Activated CD4-positive, alpha-beta T cell treated with anti-CD3 and anti-CD28 coated beads, Interleukin-2, amount 10 ng/mL, durations not matched to agents 24 days and 14 days (primary cell): Measurements from ENCODE around the gene DVL2. TPM values are rescaled to one million over a fixed set of nuclear protein-coding genes. Genes with fewer than 3 reads are reported as not detected.
A peak's percentile ranks its signal among the peaks of the same experiment; 100 is the strongest.

Experiments
- DNase-seq: peaks from one replicate; pipeline ENCODE4 v3.0.0; 2022
- H3K27ac Mint-ChIP-seq: one replicate; pipeline ENCODE4 v1.8.0; 2022; ENCODE audit warnings: mild to moderate bottlenecking, mixed read lengths
- H3K27me3 Mint-ChIP-seq: one replicate; pipeline ENCODE4 v1.8.0; 2022; ENCODE audit warnings: mixed read lengths
- H3K36me3 Mint-ChIP-seq: one replicate; pipeline ENCODE4 v1.8.0; 2022; ENCODE audit warnings: low read depth, mild to moderate bottlenecking, mixed read lengths
- H3K4me1 Mint-ChIP-seq: one replicate; pipeline ENCODE4 v1.8.0; 2021; ENCODE audit warnings: mixed read lengths
- H3K4me3 Mint-ChIP-seq: one replicate; pipeline ENCODE4 v1.8.0; 2022; ENCODE audit warnings: mild to moderate bottlenecking, moderate library complexity, mixed read lengths
- H3K9me3 Mint-ChIP-seq: one replicate; pipeline ENCODE4 v1.8.0; 2021; ENCODE audit warnings: mixed read lengths
- intact Hi-C: fragments of 100-400 bp; cut with micrococcal nuclease; formaldehyde crosslinking; loops from one replicate; pipeline ENCODE4 v1.15.1; 2023
- total RNA-seq: library from RNA; stranded (reverse); gene quantifications from 2 replicates; pipeline ENCODE4 v1.2.3, GENCODE V29; 2022

Gene DVL2
- total RNA-seq, 1 donor from 2014 or later = 77.7 TPM

DNA sequence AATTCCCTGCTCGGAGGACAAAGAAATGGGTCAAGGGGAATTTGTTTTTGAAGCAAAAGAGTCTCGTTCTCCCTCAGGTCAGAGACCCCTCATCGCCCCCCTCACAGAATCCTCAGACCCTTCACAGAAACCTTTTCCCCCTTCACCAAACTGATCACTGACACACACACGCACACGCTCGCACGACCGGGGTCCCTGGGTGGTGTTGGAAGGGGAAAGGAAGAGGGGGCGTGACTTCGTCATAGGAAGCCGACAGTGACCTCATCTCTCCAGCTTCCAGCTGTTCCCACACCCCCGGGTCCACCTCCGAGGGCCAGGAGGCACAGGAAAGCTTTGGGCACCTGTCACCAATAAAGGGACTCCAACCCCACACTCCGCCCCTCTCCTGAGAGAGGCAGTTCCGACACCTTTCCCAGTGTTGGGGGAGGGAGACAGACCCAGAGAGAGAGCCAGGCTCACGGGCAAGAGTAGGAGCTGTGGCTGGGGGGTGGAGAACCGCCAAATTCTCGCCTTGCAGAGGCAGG, 56.3 kb downstream of the DVL2 start:
- no peaks in the 10 kb centered on the region for H3K9me3 Mint-ChIP-seq
- DNase-seq = no peak
- peaks cover 10% of the 10 kb centered on the region for H3K4me1 Mint-ChIP-seq
- peak overlapping the region; percentile 50 for H3K27ac Mint-ChIP-seq
- intact Hi-C loops = loop anchor here (1.0 to 2.0 kb wide), 2 partner anchors 42 to 131 kb away; no protein-coding TSS in a partner anchor
- peak overlapping the region; percentile 77 for H3K4me3 Mint-ChIP-seq
- peaks cover 11% of the 10 kb centered on the region for H3K27me3 Mint-ChIP-seq
- no peaks in the 10 kb centered on the region for H3K36me3 Mint-ChIP-seq

DNA sequence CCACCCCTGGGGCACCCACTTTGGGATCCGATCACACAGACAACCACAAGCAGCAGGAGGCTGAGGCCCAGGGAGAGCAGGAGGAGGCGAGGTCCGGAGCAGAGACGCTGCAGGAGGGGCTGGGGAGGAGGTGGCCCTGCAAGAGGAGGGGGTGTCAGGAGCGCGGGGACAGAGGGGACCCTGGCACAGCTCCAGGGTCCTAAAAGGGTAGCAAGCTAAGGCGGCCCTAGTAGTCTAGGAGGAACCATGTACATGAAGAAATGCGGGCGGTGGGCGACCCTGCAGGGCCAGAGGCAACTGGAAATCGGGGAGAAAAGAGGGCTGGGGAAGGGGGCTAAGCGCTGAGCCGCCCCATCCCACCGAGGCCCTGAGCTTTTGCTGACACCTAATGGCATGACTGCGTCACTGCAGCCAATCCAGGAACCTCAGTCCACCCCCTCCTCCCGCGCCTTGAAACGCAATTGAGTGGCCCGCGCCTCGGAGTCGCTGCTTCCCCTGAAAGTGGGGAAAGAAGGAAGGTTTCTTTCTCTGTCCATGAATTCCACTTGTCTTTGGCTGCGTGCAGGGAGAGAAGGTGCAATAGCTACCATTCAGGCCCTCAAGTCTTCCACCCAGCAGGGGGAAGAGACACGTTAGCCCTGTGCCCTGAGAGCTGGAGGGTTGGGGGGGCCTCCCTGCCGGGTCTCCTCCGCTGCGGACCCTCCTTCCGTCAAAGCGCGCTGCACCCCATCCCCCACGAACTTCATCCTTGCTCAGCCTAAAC, 56.9 kb downstream of the DVL2 start:
- H3K4me3 Mint-ChIP-seq = peak overlapping the region; percentile 77
- intact Hi-C loops = loop anchor here (1.0 to 2.0 kb wide), 2 partner anchors 41 to 131 kb away; no protein-coding TSS in a partner anchor
- H3K9me3 Mint-ChIP-seq = no peaks in the 10 kb centered on the region
- no peaks in the 10 kb centered on the region for H3K36me3 Mint-ChIP-seq
- peaks cover 10% of the 10 kb centered on the region for H3K4me1 Mint-ChIP-seq
- peak; percentile 91 for DNase-seq
- H3K27ac Mint-ChIP-seq = peak overlapping the region; percentile 50
- peaks cover 14% of the 10 kb centered on the region for H3K27me3 Mint-ChIP-seq

DNA sequence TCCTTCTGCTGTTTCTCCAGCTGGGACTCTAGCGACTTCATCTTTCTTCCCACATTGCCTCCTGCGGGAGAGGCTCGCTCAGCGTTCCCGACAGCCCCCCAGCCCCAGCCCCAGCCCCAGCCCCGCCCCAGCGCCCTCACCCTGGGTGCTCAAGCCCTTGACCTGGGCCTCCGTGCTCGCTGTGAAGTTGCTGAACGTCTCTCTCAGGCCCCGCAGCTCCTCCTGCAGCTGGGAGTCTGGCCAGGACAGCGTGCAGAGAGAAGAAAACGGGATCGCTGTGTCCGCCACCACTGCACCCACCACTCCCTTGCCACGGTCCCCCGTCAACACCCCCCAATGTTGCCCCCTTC, 57.5 kb downstream of the DVL2 start:
- no peak overlapping the region for H3K27ac Mint-ChIP-seq
- DNase-seq = no peak
- H3K36me3 Mint-ChIP-seq = no peaks in the 10 kb centered on the region
- peaks cover 10% of the 10 kb centered on the region for H3K4me1 Mint-ChIP-seq
- peaks cover 15% of the 10 kb centered on the region for H3K27me3 Mint-ChIP-seq
- intact Hi-C loops = loop anchor here (1.0 to 2.0 kb wide), 2 partner anchors 41 to 130 kb away; no protein-coding TSS in a partner anchor
- H3K9me3 Mint-ChIP-seq = no peaks in the 10 kb centered on the region
- no peak overlapping the region for H3K4me3 Mint-ChIP-seq

DNA sequence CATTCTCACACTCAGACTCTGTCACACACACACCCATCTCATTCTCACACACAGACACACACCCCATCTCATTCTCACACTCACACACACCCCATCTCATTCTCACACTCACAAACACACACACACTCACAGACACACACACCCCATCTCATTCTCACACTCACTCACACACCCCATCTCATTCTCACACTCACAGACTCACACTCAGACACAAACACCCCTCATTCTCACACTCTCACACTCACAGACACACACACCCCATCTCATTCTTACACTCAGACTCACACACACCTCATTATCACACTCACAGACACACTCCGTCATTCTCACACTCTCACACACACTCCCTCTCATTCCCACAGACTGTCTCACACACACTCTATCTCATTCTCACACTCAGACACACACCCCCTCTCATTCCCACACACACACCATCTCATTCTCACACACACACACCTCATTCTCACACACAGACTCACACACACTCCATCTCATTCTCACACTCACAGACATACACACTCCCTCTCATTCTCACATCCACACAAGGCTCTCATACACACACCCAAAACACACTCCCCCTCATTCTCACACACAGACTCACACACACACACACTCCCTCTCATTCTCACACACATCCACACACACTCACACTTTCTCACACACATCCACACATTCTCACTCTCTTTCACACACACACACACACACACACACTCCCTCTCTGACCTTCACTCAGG, 58.0 kb downstream of the DVL2 start:
- intact Hi-C loops = loop anchor here (2.0 kb wide), 1 partner anchor 129 kb away; no protein-coding TSS in a partner anchor
- H3K4me3 Mint-ChIP-seq = no peak overlapping the region
- no peak overlapping the region for H3K27ac Mint-ChIP-seq
- peaks cover 15% of the 10 kb centered on the region for H3K27me3 Mint-ChIP-seq
- no peaks in the 10 kb centered on the region for H3K36me3 Mint-ChIP-seq
- peaks cover 10% of the 10 kb centered on the region for H3K4me1 Mint-ChIP-seq
- DNase-seq = no peak
- H3K9me3 Mint-ChIP-seq = no peaks in the 10 kb centered on the region

Other genes starting within 250 kb of the DVL2 start
- gene ALOX12, start 238.5 kb downstream of the DVL2 start, total RNA-seq = not detected in 2 replicates
- gene RNASEK, start 221.9 kb downstream of the DVL2 start, total RNA-seq = 128 and 131 TPM in 2 replicates
- 0.90 and 0.91 TPM in 2 replicates for gene BCL6B, start 211.5 kb downstream of the DVL2 start, total RNA-seq
- 12.4 and 13.5 TPM in 2 replicates for gene SLC16A13, start 198.5 kb downstream of the DVL2 start, total RNA-seq
- gene SLC16A11, start 190.4 kb downstream of the DVL2 start, total RNA-seq = 0.16 and 0.40 TPM in 2 replicates
- gene CLEC10A, start 154.3 kb downstream of the DVL2 start, total RNA-seq = not detected in 2 replicates
- not detected in 2 replicates for gene ASGR2, start 119.7 kb downstream of the DVL2 start, total RNA-seq
- gene ASGR1, start 55.1 kb downstream of the DVL2 start, total RNA-seq = 1.8 and 1.9 TPM in 2 replicates
- 12.4 and 14.0 TPM in 2 replicates for gene DLG4, start 14.7 kb downstream of the DVL2 start, total RNA-seq
- gene ACADVL, start 14.6 kb downstream of the DVL2 start, total RNA-seq = 244 and 267 TPM in 2 replicates
- 46.2 and 51.7 TPM in 2 replicates for gene PHF23, start 4.9 kb upstream of the DVL2 start, total RNA-seq
- 124 and 126 TPM in 2 replicates for gene GABARAP, start 7.9 kb upstream of the DVL2 start, total RNA-seq
- gene CTDNEP1, start 17.2 kb upstream of the DVL2 start, total RNA-seq = 188 and 190 TPM in 2 replicates
- gene ELP5, start 17.7 kb upstream of the DVL2 start, total RNA-seq = 74.3 and 76.8 TPM in 2 replicates
- gene CLDN7, start 28.0 kb upstream of the DVL2 start, total RNA-seq = 0.31 and 0.40 TPM in 2 replicates
- 0.17 and 0.37 TPM in 2 replicates for gene SLC2A4, start 47.2 kb upstream of the DVL2 start, total RNA-seq
- 0.21 and 0.33 TPM in 2 replicates for gene YBX2, start 60.1 kb upstream of the DVL2 start, total RNA-seq
- gene EIF5A, start 73.1 kb upstream of the DVL2 start, total RNA-seq = 1,303 and 1,327 TPM in 2 replicates
- gene GPS2, start 80.8 kb upstream of the DVL2 start, total RNA-seq = 51.5 and 56.2 TPM in 2 replicates
- 59.3 and 59.6 TPM in 2 replicates for gene NEURL4, start 94.8 kb upstream of the DVL2 start, total RNA-seq
- 262 and 275 TPM in 2 replicates for gene ACAP1, start 102.0 kb upstream of the DVL2 start, total RNA-seq
- gene KCTD11, start 117.6 kb upstream of the DVL2 start, total RNA-seq = 7.0 and 7.6 TPM in 2 replicates
- not detected in 2 replicates for gene TMEM95, start 120.6 kb upstream of the DVL2 start, total RNA-seq
- 5.3 and 5.5 TPM in 2 replicates for gene TNK1, start 146.6 kb upstream of the DVL2 start, total RNA-seq
- gene PLSCR3, start 160.0 kb upstream of the DVL2 start, total RNA-seq = 75.5 and 79.8 TPM in 2 replicates
- 47.4 and 59.3 TPM in 2 replicates for gene TMEM256, start 169.6 kb upstream of the DVL2 start, total RNA-seq
- gene NLGN2, start 173.3 kb upstream of the DVL2 start, total RNA-seq = 2.9 and 3.0 TPM in 2 replicates
- gene SPEM1, start 185.8 kb upstream of the DVL2 start, total RNA-seq = not detected in 2 replicates
- not detected in 2 replicates for gene SPEM2, start 191.1 kb upstream of the DVL2 start, total RNA-seq
- not detected in 2 replicates for gene SPEM3, start 194.3 kb upstream of the DVL2 start, total RNA-seq
- gene TMEM102, start 200.9 kb upstream of the DVL2 start, total RNA-seq = 12.8 and 12.9 TPM in 2 replicates
- gene FGF11, start 205.0 kb upstream of the DVL2 start, total RNA-seq = 9.4 and 9.5 TPM in 2 replicates
- gene CHRNB1, start 210.5 kb upstream of the DVL2 start, total RNA-seq = 6.1 and 7.2 TPM in 2 replicates
- gene ZBTB4, start 245.1 kb upstream of the DVL2 start, total RNA-seq = 16.0 and 16.1 TPM in 2 replicates
- not detected in 2 replicates for gene SLC35G6, start 246.9 kb upstream of the DVL2 start, total RNA-seq
- gene POLR2A, start 249.8 kb upstream of the DVL2 start, total RNA-seq = 226 and 230 TPM in 2 replicates